ENCODE data around the gene PURB.
A peak's percentile ranks its signal among the peaks of the same experiment; 100 is the strongest.
"Not testable (repeated sequence)": the region's sequence is repeated elsewhere in the genome, so short reads cannot be mapped to it uniquely, and the experiment has no call there.

The PURB gene

GRCh38 chr7:44893710-44894234 lies 8.4 kb upstream of the PURB start:
- H3K4me3 ChIP-seq (ENCODE audit: low read depth, low read length), result no peak overlapping the region

- no peak overlapping the region for H3K4me3 ChIP-seq (ENCODE audit: low read depth, low read length)
Measured at GRCh38 chr7:44891791-44892190, 6.5 kb upstream of the PURB start.

DNA sequence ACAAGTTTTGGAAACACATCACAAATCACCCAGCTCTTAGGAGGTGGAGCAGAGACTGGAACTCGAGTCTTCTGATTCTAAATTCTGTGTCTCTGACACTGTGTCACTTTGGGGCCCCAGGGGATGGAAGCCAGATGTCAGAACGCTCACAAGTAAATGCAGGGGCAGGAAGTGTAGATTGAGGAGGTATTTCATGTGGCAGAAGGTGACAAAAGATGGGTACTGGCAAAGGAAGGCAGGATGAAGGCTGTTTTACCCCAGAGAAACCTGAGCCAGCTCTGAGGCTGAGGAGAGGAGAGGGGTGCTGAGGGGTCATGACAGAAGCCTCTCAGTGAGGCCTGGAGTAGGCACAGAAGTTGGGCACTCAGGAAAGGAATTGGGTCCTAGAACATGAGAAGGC lies 6.0 kb upstream of the PURB start:
- no peak overlapping the region for H3K4me3 ChIP-seq (ENCODE audit: low read depth, low read length)

- H3K4me3 ChIP-seq (ENCODE audit: low read depth, low read length), result no peak overlapping the region
Measured at GRCh38 chr7:44889086-44889781, 3.9 kb upstream of the PURB start.

GRCh38 chr7:44887293-44887692 lies 2.0 kb upstream of the PURB start:
- H3K4me3 ChIP-seq (ENCODE audit: low read depth, low read length), result no peak overlapping the region

DNA sequence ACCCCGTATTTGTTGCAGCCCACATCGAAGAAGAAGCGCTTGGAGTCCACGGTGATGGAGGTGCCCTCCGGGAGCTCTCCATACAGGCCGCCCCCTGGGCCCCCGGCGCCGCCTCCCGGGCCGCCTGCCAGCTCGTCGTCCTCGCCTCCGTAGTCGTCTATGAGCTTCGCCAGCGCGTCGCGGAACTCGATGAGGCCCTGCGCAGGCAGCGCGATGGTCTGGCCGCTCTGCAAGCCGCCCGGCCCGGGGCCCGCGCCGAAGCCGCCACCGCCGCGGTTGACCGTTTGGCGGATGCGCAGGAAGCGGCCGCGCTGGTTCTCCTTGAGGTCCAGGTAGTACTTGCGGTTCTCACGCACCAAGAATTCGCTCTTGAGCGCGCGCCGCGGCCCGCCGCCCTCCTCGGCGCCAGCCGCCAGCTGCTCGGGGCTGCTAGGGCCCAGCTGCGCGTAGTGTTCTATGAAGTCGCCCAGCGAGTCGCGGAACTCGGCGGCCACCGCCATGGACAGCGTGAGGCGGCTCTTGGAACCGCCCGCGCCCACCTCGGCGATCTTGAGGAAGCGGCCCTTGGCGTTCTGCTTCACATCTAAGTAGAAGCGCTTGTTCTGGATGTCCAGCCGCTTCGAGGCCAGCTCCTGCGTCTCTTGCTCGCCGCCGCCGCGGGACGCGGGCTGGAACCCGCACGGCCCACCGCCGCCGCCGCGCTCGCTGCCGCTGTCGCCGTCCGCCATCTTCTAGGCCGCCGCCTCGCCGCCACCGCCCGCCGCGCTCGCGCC lies 523 bp downstream of the PURB start:
- H3K4me3 ChIP-seq (ENCODE audit: low read depth, low read length), result peak overlapping the region; percentile 60

DNA sequence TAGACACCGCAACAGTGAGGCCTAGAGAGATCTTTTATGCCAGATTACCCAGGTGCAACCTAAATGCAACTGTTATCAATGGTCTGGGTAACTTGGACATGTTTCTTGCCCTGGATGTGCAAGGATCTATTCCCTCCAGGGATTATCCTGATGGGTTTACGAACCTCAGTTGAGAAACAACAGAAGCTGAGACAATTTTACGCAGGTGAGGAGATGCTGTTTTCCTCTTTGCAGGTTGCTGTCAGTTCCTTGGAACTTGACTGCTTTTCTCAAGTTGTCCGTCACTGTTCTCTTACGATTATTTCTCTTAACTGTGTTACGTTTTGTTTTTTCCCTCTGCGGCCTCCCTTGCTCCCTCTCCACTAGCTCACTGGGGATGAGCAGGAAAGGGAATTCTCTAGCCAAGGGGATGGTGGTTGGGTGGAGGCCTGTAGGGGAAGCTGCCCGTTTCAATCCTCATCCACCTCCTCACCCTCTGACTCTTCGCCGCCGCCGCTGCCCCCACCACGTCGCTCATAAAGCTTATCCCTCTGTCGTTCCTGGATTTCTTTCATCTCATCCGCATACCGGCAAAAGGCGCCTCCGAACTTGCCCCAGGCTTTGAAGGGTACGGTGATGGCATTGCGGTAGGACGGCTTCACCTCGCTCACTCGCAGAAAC lies 1.2 kb downstream of the PURB start:
- peak overlapping the region; percentile 60 for H3K4me3 ChIP-seq (ENCODE audit: low read depth, low read length)

DNA sequence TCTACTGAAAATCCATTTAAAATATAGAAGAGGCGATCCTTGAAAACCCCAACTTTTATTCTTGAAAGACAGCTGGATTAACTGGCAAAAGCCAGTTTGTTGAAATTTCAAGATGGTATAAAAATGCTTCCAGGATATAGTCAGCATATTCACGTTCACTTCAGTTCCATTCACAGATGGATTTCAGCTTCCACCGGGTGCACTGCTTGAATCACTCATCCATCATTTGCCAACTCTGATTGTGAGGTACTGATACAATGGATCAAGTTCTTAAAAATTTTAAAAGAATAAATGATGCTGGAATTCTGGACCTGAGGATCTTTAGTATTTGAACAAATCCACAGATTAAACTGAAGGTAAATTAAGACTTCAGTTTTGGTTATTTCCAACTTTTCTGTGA lies 2.4 kb downstream of the PURB start:
- H3K4me3 ChIP-seq (ENCODE audit: low read depth, low read length), result no peak overlapping the region

DNA sequence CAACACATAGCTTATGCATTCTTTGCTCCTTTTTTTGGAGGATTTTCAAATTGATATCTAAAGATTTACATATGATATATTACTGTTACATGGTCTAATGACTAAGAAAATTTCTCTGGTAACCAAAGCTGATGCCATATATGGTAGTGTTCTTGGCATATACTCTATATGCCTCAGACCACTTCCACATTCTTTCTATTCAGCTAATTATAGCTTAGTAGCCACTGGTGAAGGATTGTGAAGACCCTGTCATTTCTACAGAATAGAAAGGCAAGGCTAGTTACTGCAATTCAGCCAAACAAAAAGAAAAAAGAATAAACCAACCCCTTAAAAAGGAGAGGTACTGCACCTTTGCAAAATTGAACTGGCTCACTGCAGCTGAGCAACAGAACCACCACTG lies 3.7 kb downstream of the PURB start:
- no peak overlapping the region for H3K4me3 ChIP-seq (ENCODE audit: low read depth, low read length)

DNA sequence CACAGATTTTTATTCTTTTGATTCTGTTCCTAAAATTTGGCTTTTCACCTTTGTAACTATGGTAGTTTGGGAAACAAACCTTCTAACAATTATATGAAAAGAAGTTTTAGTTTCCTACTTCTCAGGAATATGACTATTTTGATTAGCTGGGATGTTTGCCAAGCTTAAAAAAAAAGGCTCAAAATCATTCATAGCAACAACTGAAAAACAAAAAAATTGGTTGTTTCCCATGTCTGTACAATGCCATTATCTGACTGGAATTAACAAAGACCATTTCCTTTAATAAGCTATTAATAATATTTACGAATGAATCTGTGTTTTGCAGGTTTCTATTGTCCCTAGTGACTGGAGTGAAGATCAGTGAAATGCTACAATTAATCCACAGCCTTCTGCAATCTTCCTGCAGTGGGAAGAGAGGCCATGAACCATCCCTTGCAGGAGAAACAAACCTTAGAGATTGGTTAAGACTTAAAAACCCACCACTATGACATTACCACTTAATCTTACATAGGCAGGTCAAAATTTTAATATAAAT lies 4.2 kb downstream of the PURB start:
- no peak overlapping the region for H3K4me3 ChIP-seq (ENCODE audit: low read depth, low read length)

- H3K4me3 ChIP-seq (ENCODE audit: low read depth, low read length), result no peak overlapping the region
Measured at GRCh38 chr7:44880317-44881018, 4.9 kb downstream of the PURB start.

GRCh38 chr7:44876393-44876792 lies 8.9 kb downstream of the PURB start:
- no peak overlapping the region for H3K4me3 ChIP-seq (ENCODE audit: low read depth, low read length)

DNA sequence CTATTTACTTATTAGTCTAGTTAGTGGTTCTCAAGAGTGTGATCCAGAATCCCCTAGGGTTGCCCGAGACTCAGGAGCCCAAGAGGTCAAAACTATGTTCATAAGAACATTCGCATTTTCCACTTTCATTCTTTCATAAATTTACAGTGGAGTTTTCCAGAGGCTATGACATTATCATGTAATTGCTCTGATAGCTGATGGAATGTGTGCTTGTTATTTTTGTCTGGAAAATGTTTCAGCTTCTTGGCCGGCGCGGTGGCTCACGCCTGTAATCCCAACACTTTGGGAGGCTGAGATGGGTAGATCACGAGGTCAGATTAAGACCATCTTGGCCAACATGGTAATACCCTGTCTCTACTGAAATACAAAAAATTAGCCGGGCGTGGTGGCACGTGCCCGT lies 10.1 kb downstream of the PURB start:
- H3K4me3 ChIP-seq (ENCODE audit: low read depth, low read length), result no peak overlapping the region

DNA sequence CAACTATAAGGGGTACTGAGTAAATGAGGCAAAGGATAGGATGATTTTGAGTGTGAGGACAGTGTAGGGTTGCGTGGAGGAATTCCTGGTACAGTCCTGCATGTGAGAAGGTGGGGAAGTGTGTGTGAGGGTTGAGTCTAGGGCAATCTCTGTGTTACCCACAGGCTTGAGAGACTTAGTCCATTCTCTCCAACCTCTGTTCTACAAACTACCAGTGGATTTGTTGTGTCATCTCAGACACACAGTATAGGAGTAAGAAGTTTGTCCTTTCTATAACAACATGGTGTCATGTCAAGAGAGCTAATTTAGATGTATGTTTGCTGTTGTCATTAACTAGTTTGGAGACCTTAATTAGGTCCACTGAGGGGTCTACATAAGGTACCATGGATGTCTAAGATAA lies 12.5 kb downstream of the PURB start:
- H3K4me3 ChIP-seq (ENCODE audit: low read depth, low read length), result no peak overlapping the region

GRCh38 chr7:44871918-44872317 lies 13.4 kb downstream of the PURB start:
- H3K4me3 ChIP-seq (ENCODE audit: low read depth, low read length), result not testable (repeated sequence)

GRCh38 chr7:44870780-44871179 lies 14.6 kb downstream of the PURB start:
- not testable (repeated sequence) for H3K4me3 ChIP-seq (ENCODE audit: low read depth, low read length)

- H3K4me3 ChIP-seq (ENCODE audit: low read depth, low read length), result not testable (repeated sequence)
Measured at GRCh38 chr7:44870336-44870735, 15.0 kb downstream of the PURB start.

GRCh38 chr7:44867073-44867995 lies 18.0 kb downstream of the PURB start:
- H3K4me3 ChIP-seq (ENCODE audit: low read depth, low read length), result no peak overlapping the region

DNA sequence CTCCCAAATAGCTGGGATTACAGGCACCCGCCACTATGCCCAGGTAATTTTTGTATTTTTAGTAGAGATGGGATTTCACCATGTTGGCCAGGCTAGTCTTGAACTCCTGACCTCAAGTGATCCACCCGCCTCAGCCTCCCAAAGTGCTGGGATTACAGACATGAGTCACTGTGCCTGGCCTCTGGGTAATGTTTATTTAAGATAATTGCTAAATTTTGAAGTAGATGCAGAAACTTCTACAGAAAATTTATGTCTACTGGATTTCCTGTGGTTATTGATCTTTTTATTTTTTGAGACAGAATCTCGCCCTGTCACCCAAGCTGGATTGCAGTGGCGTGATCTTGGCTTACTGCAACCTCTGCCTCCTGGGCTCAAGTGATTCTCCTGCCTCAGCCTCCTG lies 23.4 kb downstream of the PURB start:
- not testable (repeated sequence) for H3K4me3 ChIP-seq (ENCODE audit: low read depth, low read length)

DNA sequence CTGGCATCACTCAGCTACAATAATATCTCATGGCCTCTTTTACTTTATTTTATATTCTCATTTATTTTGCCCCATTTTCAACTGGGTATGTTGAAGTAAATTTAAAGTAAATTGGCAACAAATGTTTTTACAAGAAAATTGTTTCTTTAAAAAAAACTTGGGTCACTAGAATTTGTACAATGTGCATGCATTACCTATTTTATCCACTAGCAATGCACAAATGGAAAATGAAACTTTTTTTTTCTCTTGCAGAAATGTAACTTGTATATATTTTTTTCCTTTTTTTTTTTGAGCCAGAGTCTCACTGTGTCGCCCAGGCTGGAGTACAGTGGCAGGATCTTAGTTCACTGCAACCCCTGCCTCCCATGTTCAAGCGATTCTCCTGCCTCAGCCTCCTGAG lies 27.2 kb downstream of the PURB start:
- H3K4me3 ChIP-seq (ENCODE audit: low read depth, low read length), result no peak overlapping the region

Measured in iPS-11a (cell line).